Ramos (cell line): ENCODE results near the gene IGF2.

ENCODE experiments used
- in situ Hi-C: fragments of 300-500 bp; cut with MboI; formaldehyde crosslinking; loops from one replicate; pipeline ENCODE4 v1.14.3; 2022; ENCODE audit warnings: low sequenced_read_pairs; ENCODE audit not compliant: unreplicated experiment

IGF2 gene

DNA sequence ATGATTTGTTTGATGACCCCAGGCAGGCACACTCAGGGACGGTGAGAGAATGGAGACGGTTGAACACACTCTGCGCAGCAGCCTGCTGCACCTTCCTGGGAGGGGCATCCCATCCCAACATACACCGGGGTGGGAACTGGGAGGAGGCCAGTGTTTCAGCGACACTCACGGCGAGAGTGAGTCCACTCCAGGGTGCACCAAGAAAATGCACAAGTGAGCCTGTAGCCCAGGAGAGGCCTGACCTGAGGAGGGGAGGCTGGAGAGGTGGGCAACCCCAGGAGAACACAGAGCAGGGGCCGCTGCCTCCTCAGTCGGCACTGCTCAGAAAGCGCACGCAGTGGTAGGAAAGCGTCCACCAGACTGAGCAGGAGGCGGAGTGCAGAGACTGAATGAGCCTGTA is 54.5 kb downstream of the IGF2 start:
- in situ Hi-C loops = no loop called here
